CD8-positive, alpha-beta memory T cell (primary cell): ENCODE results near the gene PNCK. TPM values are rescaled to one million over a fixed set of nuclear protein-coding genes. Genes with fewer than 3 reads are reported as not detected.
"Not testable (repeated sequence)": the region's sequence is repeated elsewhere in the genome, so short reads cannot be mapped to it uniquely, and the experiment has no call there.

Source experiments
- CTCF ChIA-PET: fragments of 350-600 bp; sonication (Branson Sonifier 250); formaldehyde crosslinking; loops from one replicate; lab custom pipeline; 2021; ENCODE audit warnings: antibody characterized with exemption; lab: Charles Lee
- POLR2A ChIA-PET: fragments of 350-600 bp; sonication (Branson Sonifier 250); formaldehyde crosslinking; loops from one replicate; lab custom pipeline; 2021; ENCODE audit warnings: antibody characterized with exemption; lab: Charles Lee
- DNase-seq, 5 donors: peaks; one replicate each; pipeline versions ENCODE4 v3.0.0 to v3.0.0-alpha.2; 2020 to 2022; ENCODE audit warnings: mixed read lengths in 1 of 5
- H3K27ac ChIP-seq: one replicate; pipeline ENCODE4 v1.7.0; 2013; ENCODE audit warnings: low read depth, mild to moderate bottlenecking, low read length, moderate library complexity
- H3K27me3 ChIP-seq: 2 replicates; pipeline ENCODE4 v1.7.0; 2013; ENCODE audit warnings: low read length, mild to moderate bottlenecking; ENCODE audit not compliant: insufficient read depth, poor library complexity, severe bottlenecking
- H3K36me3 ChIP-seq: 2 replicates; pipeline ENCODE4 v1.7.0; 2013; ENCODE audit warnings: mild to moderate bottlenecking, low read length, moderate library complexity; ENCODE audit not compliant: insufficient read depth
- H3K4me1 ChIP-seq: 2 replicates; pipeline ENCODE4 v1.7.0; 2013; ENCODE audit warnings: mild to moderate bottlenecking, low read length, moderate library complexity; ENCODE audit not compliant: insufficient read depth
- H3K4me3 ChIP-seq: 2 replicates; pipeline ENCODE4 v1.7.0; 2013; ENCODE audit warnings: mild to moderate bottlenecking, low read length
- H3K9me3 ChIP-seq: 2 replicates; pipeline ENCODE4 v1.7.0; 2013; ENCODE audit warnings: mild to moderate bottlenecking, low read length
- H3K27ac Mint-ChIP-seq, 8 donors: one replicate each; pipeline ENCODE4 v1.8.0; 2020 to 2021; ENCODE audit warnings: mixed read lengths in 8 of 8, mild to moderate bottlenecking in 6 of 8, inconsistent platforms in 3 of 8, moderate library complexity in 3 of 8
- H3K27me3 Mint-ChIP-seq, 2 donors: one replicate each; pipeline ENCODE4 v1.8.0; 2020 to 2021; ENCODE audit warnings: mixed read lengths in 2 of 2, mild to moderate bottlenecking in 1 of 2, moderate library complexity in 1 of 2
- H3K36me3 Mint-ChIP-seq, 3 donors: one replicate each; pipeline ENCODE4 v1.8.0; 2020 to 2021; ENCODE audit warnings: mixed read lengths in 3 of 3, inconsistent platforms in 1 of 3, mild to moderate bottlenecking in 1 of 3
- H3K4me1 Mint-ChIP-seq, 3 donors: one replicate each; pipeline ENCODE4 v1.8.0; 2020 to 2021; ENCODE audit warnings: mixed read lengths in 3 of 3, inconsistent platforms in 1 of 3, mild to moderate bottlenecking in 1 of 3
- H3K4me3 Mint-ChIP-seq, 7 donors: one replicate each; pipeline ENCODE4 v1.8.0; 2020 to 2021; ENCODE audit warnings: mixed read lengths in 7 of 7, mild to moderate bottlenecking in 6 of 7, moderate library complexity in 4 of 7, inconsistent platforms in 2 of 7
- H3K9me3 Mint-ChIP-seq, 5 donors: one replicate each; pipeline ENCODE4 v1.8.0; 2020 to 2022; ENCODE audit warnings: mixed read lengths in 5 of 5, mild to moderate bottlenecking in 3 of 5, moderate library complexity in 2 of 5, inconsistent platforms in 1 of 5
- polyA plus RNA-seq: library from polyadenylated mRNA; unstranded; fragments of 300-500 nt; fragmentation: Illumina TruSeq; gene quantifications from one replicate; pipeline ENCODE4 v1.2.3, GENCODE V29; 2021
- total RNA-seq, 2 experiments: library from RNA; stranded (reverse); gene quantifications; one replicate each; pipeline ENCODE4 v1.2.3, GENCODE V29; 2021

PNCK gene
- total and polyA plus RNA-seq, 3 experiments from 2014 or later: not detected

GRCh38 chrX:153708415-153708814, 34.8 kb upstream of the PNCK start:
- Mint-ChIP-seq H3K27ac (peak overlapping the region in 1 of 8 donors; percentile 75), H3K27me3 (peaks cover 0 to 9% of the 10 kb centered on the region in 2 donors), H3K4me1 (peaks cover 0 to 4% (median 2%) of the 10 kb centered on the region in 3 donors), H3K4me3 (no peak overlapping the region), H3K9me3 (no peaks in the 10 kb centered on the region), H3K36me3 (peaks cover 0 to 69% (median 0%) of the 10 kb centered on the region in 3 donors)
- H3K36me3 ChIP-seq: peaks cover 4% of the 10 kb centered on the region
- ChIA-PET POLR2A (no interaction called here), CTCF (interaction anchor here (0.9 to 1.1 kb wide), 2 partner anchors 12 to 21 kb away, joined by 3 read pairs; partner anchors contain the start of gene SLC6A8)
- no peaks in the 10 kb centered on the region for H3K9me3 ChIP-seq
- no peaks in the 10 kb centered on the region for H3K4me1 ChIP-seq
- H3K4me3 ChIP-seq: no peak overlapping the region
- H3K27ac ChIP-seq: no peak overlapping the region
- DNase-seq: peak in 1 of 5 donors; percentile 5
- H3K27me3 ChIP-seq: no peaks in the 10 kb centered on the region

- Mint-ChIP-seq H3K9me3 (no peaks in the 10 kb centered on the region), H3K27me3 (peaks cover 0 to 8% of the 10 kb centered on the region in 2 donors), H3K36me3 (peaks cover 0 to 68% (median 0%) of the 10 kb centered on the region in 3 donors), H3K4me1 (peaks cover 0 to 4% (median 2%) of the 10 kb centered on the region in 3 donors), H3K4me3 (no peak overlapping the region), H3K27ac (no peak overlapping the region)
- CTCF ChIA-PET: interaction anchor here (1.1 kb wide), 1 partner anchor 20 kb away, joined by 3 read pairs; the partner anchor contains the start of gene SLC6A8
- DNase-seq: no peak
- Histone ChIP-seq H3K36me3 (no peaks in the 10 kb centered on the region), H3K9me3 (no peaks in the 10 kb centered on the region), H3K4me1 (no peaks in the 10 kb centered on the region), H3K4me3 (no peak overlapping the region), H3K27me3 (no peaks in the 10 kb centered on the region), H3K27ac (no peak overlapping the region)
- POLR2A ChIA-PET: no interaction called here
Measured at GRCh38 chrX:153707406-153707805, 33.8 kb upstream of the PNCK start.

GRCh38 chrX:153706799-153707198, 33.2 kb upstream of the PNCK start:
- Histone ChIP-seq H3K4me1 (no peaks in the 10 kb centered on the region), H3K27ac (no peak overlapping the region), H3K9me3 (no peaks in the 10 kb centered on the region), H3K36me3 (no peaks in the 10 kb centered on the region), H3K4me3 (no peak overlapping the region), H3K27me3 (no peaks in the 10 kb centered on the region)
- H3K27me3 Mint-ChIP-seq: peaks cover 0 to 8% of the 10 kb centered on the region in 2 donors
- peaks cover 0 to 70% (median 0%) of the 10 kb centered on the region in 3 donors for H3K36me3 Mint-ChIP-seq
- peak overlapping the region in 2 of 8 donors; percentile 82 to 93 for H3K27ac Mint-ChIP-seq
- no peaks in the 10 kb centered on the region for H3K9me3 Mint-ChIP-seq
- no peak for DNase-seq
- peaks cover 0 to 4% (median 2%) of the 10 kb centered on the region in 3 donors for H3K4me1 Mint-ChIP-seq
- H3K4me3 Mint-ChIP-seq: no peak overlapping the region
- CTCF ChIA-PET: no interaction called here
- POLR2A ChIA-PET: no interaction called here

- H3K4me3 Mint-ChIP-seq, CTCF ChIA-PET, DNase-seq, H3K9me3 Mint-ChIP-seq, H3K4me1 Mint-ChIP-seq, H3K9me3 ChIP-seq, POLR2A ChIA-PET, H3K4me3 ChIP-seq, H3K36me3 ChIP-seq, H3K4me1 ChIP-seq, H3K27ac Mint-ChIP-seq, H3K27ac ChIP-seq, H3K27me3 ChIP-seq, H3K27me3 Mint-ChIP-seq: not testable (repeated sequence)
- H3K36me3 Mint-ChIP-seq: peaks cover 0 to 71% (median 0%) of the 10 kb centered on the region in 3 donors
Measured at GRCh38 chrX:153705403-153706060, 31.9 kb upstream of the PNCK start.

GRCh38 chrX:153704631-153705402, 31.2 kb upstream of the PNCK start:
- H3K9me3 ChIP-seq, CTCF ChIA-PET, H3K9me3 Mint-ChIP-seq, H3K27ac ChIP-seq, H3K27me3 Mint-ChIP-seq, H3K36me3 ChIP-seq, H3K4me3 ChIP-seq, H3K4me1 ChIP-seq, H3K4me3 Mint-ChIP-seq, H3K4me1 Mint-ChIP-seq, H3K27me3 ChIP-seq, DNase-seq, H3K27ac Mint-ChIP-seq, POLR2A ChIA-PET: not testable (repeated sequence)
- H3K36me3 Mint-ChIP-seq: peaks cover 0 to 67% (median 0%) of the 10 kb centered on the region in 3 donors

GRCh38 chrX:153704021-153704526, 30.5 kb upstream of the PNCK start:
- Histone ChIP-seq H3K27me3 (no peaks in the 10 kb centered on the region), H3K27ac (no peak overlapping the region), H3K4me1 (no peaks in the 10 kb centered on the region), H3K36me3 (no peaks in the 10 kb centered on the region), H3K4me3 (no peak overlapping the region), H3K9me3 (no peaks in the 10 kb centered on the region)
- no peak overlapping the region for H3K4me3 Mint-ChIP-seq
- H3K9me3 Mint-ChIP-seq: no peaks in the 10 kb centered on the region
- ChIA-PET POLR2A (no interaction called here), CTCF (no interaction called here)
- peaks cover 0 to 4% of the 10 kb centered on the region in 2 donors for H3K27me3 Mint-ChIP-seq
- H3K36me3 Mint-ChIP-seq: peaks cover 0 to 62% (median 0%) of the 10 kb centered on the region in 3 donors
- no peak for DNase-seq
- H3K27ac Mint-ChIP-seq: no peak overlapping the region
- H3K4me1 Mint-ChIP-seq: peaks cover 0 to 4% (median 2%) of the 10 kb centered on the region in 3 donors

GRCh38 chrX:153703036-153703370, 29.4 kb upstream of the PNCK start:
- Histone ChIP-seq H3K27ac (no peak overlapping the region), H3K4me3 (no peak overlapping the region), H3K9me3 (no peaks in the 10 kb centered on the region), H3K4me1 (no peaks in the 10 kb centered on the region), H3K27me3 (no peaks in the 10 kb centered on the region), H3K36me3 (no peaks in the 10 kb centered on the region)
- CTCF ChIA-PET: no interaction called here
- Mint-ChIP-seq H3K27me3 (peaks cover 0 to 4% of the 10 kb centered on the region in 2 donors), H3K36me3 (peaks cover 0 to 61% (median 0%) of the 10 kb centered on the region in 3 donors), H3K4me3 (no peak overlapping the region), H3K9me3 (no peaks in the 10 kb centered on the region), H3K4me1 (peaks cover 0 to 4% (median 2%) of the 10 kb centered on the region in 3 donors), H3K27ac (no peak overlapping the region)
- DNase-seq: no peak
- POLR2A ChIA-PET: no interaction called here
